OCI-LY7 (cell line): ENCODE data around the gene SELENBP1. TPM values are rescaled to one million over a fixed set of nuclear protein-coding genes. Genes with fewer than 3 reads are reported as not detected.

Experiments used
- BruUV-seq: library from RNA; stranded (reverse); fragments of 400-500 nt; replicated peaks from 2 replicates; lab custom pipeline; 2021; lab: Mats Ljungman, UMichigan
- CTCF ChIA-PET: fragments of 300-600 bp; sonication (Branson Sonifier 250); formaldehyde crosslinking; loops from one replicate; lab custom pipeline; 2022; ENCODE audit warnings: antibody characterized with exemption; ENCODE audit not compliant: unreplicated experiment; lab: Charles Lee
- POLR2A ChIA-PET: fragments of 300-600 bp; sonication (Branson Sonifier 250); formaldehyde crosslinking; loops from one replicate; lab custom pipeline; 2022; ENCODE audit warnings: antibody characterized with exemption; lab: Charles Lee
- DNase-seq: peaks from one replicate; pipeline ENCODE4 v3.0.0-alpha.2; 2015; ENCODE audit warnings: low spot score
- H2AFZ ChIP-seq: fragments of 200-600 bp; sonication (generic), shearing (Covaris generic); 2 replicates; pipeline ENCODE4 v1.6.1; 2014; ENCODE audit warnings: mild to moderate bottlenecking, antibody characterized with exemption, low read length, moderate library complexity
- H3K27ac ChIP-seq: fragments of 200-600 bp; sonication (generic); 2 replicates; pipeline ENCODE4 v1.5.1; 2014; ENCODE audit warnings: mixed run types, low read depth, mild to moderate bottlenecking, moderate library complexity, low read length, inconsistent platforms; ENCODE audit not compliant: poor library complexity, severe bottlenecking
- H3K36me3 ChIP-seq: fragments of 200-600 bp; sonication (generic); 2 replicates; pipeline ENCODE4 v1.6.1; 2014; ENCODE audit warnings: mild to moderate bottlenecking, antibody characterized with exemption, low read length, moderate library complexity, mixed read lengths; ENCODE audit not compliant: insufficient read depth
- H3K4me1 ChIP-seq: fragments of 200-600 bp; sonication (generic); 2 replicates; pipeline ENCODE4 v1.5.1; 2014; ENCODE audit warnings: mild to moderate bottlenecking, low read length; ENCODE audit not compliant: insufficient read depth, poor library complexity, severe bottlenecking
- H3K4me2 ChIP-seq: fragments of 200-600 bp; sonication (generic); 2 replicates; pipeline ENCODE4 v1.6.1; 2014; ENCODE audit warnings: mild to moderate bottlenecking, low read length
- H3K4me3 ChIP-seq: fragments of 200-600 bp; sonication (generic); 2 replicates; pipeline ENCODE4 v1.5.1; 2014; ENCODE audit warnings: mild to moderate bottlenecking, low read depth, low read length; ENCODE audit not compliant: poor library complexity, severe bottlenecking
- H3K79me2 ChIP-seq: fragments of 200-600 bp; sonication (generic); 2 replicates; pipeline ENCODE4 v1.6.1; 2016; ENCODE audit warnings: low read depth, mild to moderate bottlenecking, low read length, moderate library complexity, mixed read lengths; ENCODE audit not compliant: insufficient read depth
- H3K9me2 ChIP-seq: fragments of 200-600 bp; sonication (generic); 2 replicates; pipeline ENCODE4 v1.6.1; 2016; ENCODE audit warnings: mild to moderate bottlenecking, low read length, mixed read lengths; ENCODE audit not compliant: insufficient read depth
- H3K9me3 ChIP-seq: fragments of 200-600 bp; sonication (generic); 2 replicates; pipeline ENCODE4 v1.6.1; 2014; ENCODE audit warnings: mild to moderate bottlenecking, mixed run types, low read length, mixed read lengths
- H4K20me1 ChIP-seq: fragments of 200-600 bp; sonication (generic); 2 replicates; pipeline ENCODE4 v1.6.1; 2014; ENCODE audit warnings: mild to moderate bottlenecking, antibody characterized with exemption, low read length, moderate library complexity, mixed read lengths; ENCODE audit not compliant: insufficient read depth
- CTCF ChIP-seq: fragments of 200-600 bp; sonication (generic); conservative IDR thresholded peaks from 2 replicates; pipeline ENCODE4 v1.5.1; 2014; ENCODE audit warnings: mild to moderate bottlenecking, antibody characterized with exemption, low read length, moderate library complexity, mixed read lengths
- EZH2phosphoT487 ChIP-seq: fragments of 200-600 bp; sonication (generic); IDR thresholded peaks from 2 replicates; pipeline ENCODE4 v1.6.1; 2018; ENCODE audit warnings: low read depth, borderline replicate concordance, mild to moderate bottlenecking, mixed run types, antibody characterized with exemption, low read length, moderate library complexity, mixed read lengths
- intact Hi-C: fragments of 100-400 bp; cut with micrococcal nuclease; formaldehyde crosslinking; loops from one replicate; pipeline ENCODE4 v1.10.0; 2022; ENCODE audit not compliant: unreplicated experiment
- total RNA-seq, 2 experiments: library from RNA; depleted of rRNA in 1 of 2; stranded (reverse); fragments of >200 nt in 1 of 2; shearing (Covaris generic) in 1 of 2; gene quantifications; 2 replicates each; pipeline ENCODE4 v1.2.3, GENCODE V29; 2014 to 2022

SELENBP1 gene
- total RNA-seq, 2 experiments from 2014 or later = not detected

DNA sequence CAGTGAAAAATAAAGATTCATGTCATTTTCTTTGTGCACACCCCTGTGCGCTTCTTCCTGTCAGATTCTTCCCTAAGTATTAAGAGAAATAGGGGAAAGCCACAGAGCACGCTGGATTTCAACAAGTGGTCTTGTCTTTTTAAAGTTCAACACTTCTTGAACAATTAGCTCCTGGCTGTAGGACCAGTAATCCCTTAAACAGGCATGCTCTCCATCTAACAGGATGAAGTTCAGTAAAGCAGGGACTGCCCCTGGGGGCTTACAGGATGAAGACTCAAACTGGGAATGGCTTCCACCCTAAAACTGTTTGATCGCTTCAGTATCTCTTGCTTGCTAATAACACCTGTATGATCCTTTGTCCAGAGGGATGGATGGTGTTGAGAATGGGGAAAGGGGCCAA lies 31.1 kb upstream of the SELENBP1 start:
- CTCF ChIA-PET = no interaction called here
- H3K79me2 ChIP-seq = peaks cover 20% of the 10 kb centered on the region
- peaks cover 10% of the 10 kb centered on the region for H3K4me1 ChIP-seq
- no TSS peak for BruUV-seq
- TF ChIP-seq CTCF (no peak), EZH2phosphoT487 (no peak)
- intact Hi-C loops = no loop called here
- H4K20me1 ChIP-seq = 0 out of 2 replicates have a peak, but pooled peaks cover 4% of the 10 kb centered on the region
- H3K27ac ChIP-seq = no peak overlapping the region
- peaks cover 83% of the 10 kb centered on the region for H3K36me3 ChIP-seq
- no peak overlapping the region for H3K4me2 ChIP-seq
- H2AFZ ChIP-seq = no peak overlapping the region
- H3K4me3 ChIP-seq = no peak overlapping the region
- no peaks in the 10 kb centered on the region for H3K9me3 ChIP-seq
- POLR2A ChIA-PET = interaction anchor here (1.1 kb wide), 1 partner anchor 9 kb away, joined by 3 read pairs; no protein-coding TSS in a partner anchor
- no peaks in the 10 kb centered on the region for H3K9me2 ChIP-seq
- DNase-seq = no peak

DNA sequence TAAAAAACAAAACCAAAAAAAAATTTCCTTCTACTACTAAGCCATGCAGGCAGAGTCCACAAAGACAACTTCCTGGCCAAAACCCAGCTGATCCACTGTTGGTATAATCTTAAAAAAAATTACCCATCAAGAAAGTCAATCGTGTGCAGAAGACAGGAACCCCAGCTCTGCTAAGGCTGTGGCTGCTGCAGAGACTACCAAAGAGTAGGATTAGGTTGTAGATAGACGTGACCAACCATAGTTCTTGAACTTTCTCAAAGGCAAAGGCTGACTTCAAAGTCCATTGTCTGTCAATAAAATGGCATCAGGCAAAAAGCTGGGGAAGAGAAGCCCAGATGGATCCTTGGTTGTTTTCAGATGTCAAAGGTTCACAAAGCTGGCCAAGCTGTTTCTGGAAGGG lies 30.3 kb upstream of the SELENBP1 start:
- Histone ChIP-seq H4K20me1 (0 out of 2 replicates have a peak, but pooled peaks cover 4% of the 10 kb centered on the region), H3K79me2 (peaks cover 20% of the 10 kb centered on the region), H3K9me2 (no peaks in the 10 kb centered on the region), H3K4me2 (no peak overlapping the region), H3K4me3 (no peak overlapping the region), H3K9me3 (no peaks in the 10 kb centered on the region), H2AFZ (no peak overlapping the region), H3K4me1 (peaks cover 10% of the 10 kb centered on the region), H3K27ac (no peak overlapping the region), H3K36me3 (peaks cover 75% of the 10 kb centered on the region)
- POLR2A ChIA-PET = interaction anchor here (0.7 kb wide), 1 partner anchor 22 kb away, joined by 3 read pairs; no protein-coding TSS in a partner anchor
- DNase-seq = no peak
- intact Hi-C loops = no loop called here
- CTCF ChIA-PET = no interaction called here
- TF ChIP-seq CTCF (no peak), EZH2phosphoT487 (no peak)
- BruUV-seq = no TSS peak

GRCh38 chr1:151401860-151402259 lies 29.4 kb upstream of the SELENBP1 start:
- no peak overlapping the region for H3K4me3 ChIP-seq
- no peak overlapping the region for H2AFZ ChIP-seq
- H3K9me2 ChIP-seq = no peaks in the 10 kb centered on the region
- H3K4me1 ChIP-seq = peaks cover 10% of the 10 kb centered on the region
- H3K36me3 ChIP-seq = peaks cover 67% of the 10 kb centered on the region
- BruUV-seq = no TSS peak
- 0 out of 2 replicates have a peak, but pooled peaks cover 4% of the 10 kb centered on the region for H4K20me1 ChIP-seq
- no peak overlapping the region for H3K4me2 ChIP-seq
- H3K79me2 ChIP-seq = peaks cover 20% of the 10 kb centered on the region
- ChIA-PET CTCF (no interaction called here), POLR2A (interaction anchor here (0.7 kb wide), 1 partner anchor 22 kb away, joined by 3 read pairs; no protein-coding TSS in a partner anchor)
- DNase-seq = no peak
- H3K27ac ChIP-seq = no peak overlapping the region
- no peaks in the 10 kb centered on the region for H3K9me3 ChIP-seq
- intact Hi-C loops = no loop called here
- TF ChIP-seq EZH2phosphoT487 (no peak), CTCF (no peak)
